GM19035 (cell line): ENCODE measurements around the gene ENAM.
A peak's percentile ranks its signal among the peaks of the same experiment; 100 is the strongest.

Experiments
- ATAC-seq: cut with Tn5 transposase; IDR thresholded peaks from one replicate; pipeline ENCODE4 v1.9.1; 2021; ENCODE audit not compliant: unreplicated experiment

Gene ENAM

GRCh38 chr4:70628444-70628843, at the start of gene ENAM:
TSS of gene ENAM (plus strand) at chr4:70628744. CDS start at chr4:70629501, 757 bp downstream.
- no peak for ATAC-seq

- ATAC-seq = no peak
Observed at GRCh38 chr4:70581980-70582379, 46.6 kb upstream of the ENAM start.

- ATAC-seq = no peak
Observed at GRCh38 chr4:70583952-70584834, 44.4 kb upstream of the ENAM start.

GRCh38 chr4:70586841-70587240, 41.7 kb upstream of the ENAM start:
- no peak for ATAC-seq

GRCh38 chr4:70589785-70590184, 38.8 kb upstream of the ENAM start:
- peak; percentile 94 for ATAC-seq

- ATAC-seq = no peak
Observed at GRCh38 chr4:70591955-70592582, 36.5 kb upstream of the ENAM start, which contains the start of gene AMBN. TSS of gene AMBN (plus strand) at chr4:70592256. CDS start at chr4:70592359, 103 bp downstream.

GRCh38 chr4:70594196-70594595, 34.3 kb upstream of the ENAM start:
- ATAC-seq = no peak

GRCh38 chr4:70600305-70600704, 28.2 kb upstream of the ENAM start:
- no peak for ATAC-seq

- peak; percentile 12 for ATAC-seq
Observed at GRCh38 chr4:70600977-70601376, 27.6 kb upstream of the ENAM start.

GRCh38 chr4:70601422-70602039, 27.0 kb upstream of the ENAM start:
- peak; percentile 99 for ATAC-seq

GRCh38 chr4:70603856-70604255, 24.7 kb upstream of the ENAM start:
- ATAC-seq = no peak

- no peak for ATAC-seq
Observed at GRCh38 chr4:70606459-70606858, 22.1 kb upstream of the ENAM start.

GRCh38 chr4:70607334-70607853, 21.1 kb upstream of the ENAM start:
- ATAC-seq = no peak

- no peak for ATAC-seq
Observed at GRCh38 chr4:70608324-70608723, 20.2 kb upstream of the ENAM start.

GRCh38 chr4:70613306-70614183, 15.0 kb upstream of the ENAM start:
- ATAC-seq = peak; percentile 53

- peak; percentile 3 for ATAC-seq
Observed at GRCh38 chr4:70614184-70614555, 14.4 kb upstream of the ENAM start.

- no peak for ATAC-seq
Observed at GRCh38 chr4:70619288-70619687, 9.3 kb upstream of the ENAM start.

- no peak for ATAC-seq
Observed at GRCh38 chr4:70619778-70620177, 8.8 kb upstream of the ENAM start.

- ATAC-seq = no peak
Observed at GRCh38 chr4:70623323-70623722, 5.2 kb upstream of the ENAM start.

GRCh38 chr4:70624226-70624793, 4.2 kb upstream of the ENAM start:
- no peak for ATAC-seq
